Spinal cord (tissue), 10 donors: ENCODE results near the gene CIAO3. TPM values are rescaled to one million over a fixed set of nuclear protein-coding genes. Genes with fewer than 3 reads are reported as not detected.

Source experiments
- DNase-seq, 6 donors: peaks; one replicate each; pipeline versions ENCODE4 v3.0.0 to v3.0.0-alpha.2; 2013 to 2015; ENCODE audit warnings: low spot score in 6 of 6, low read depth in 4 of 6
- H3K27ac ChIP-seq: one replicate; pipeline ENCODE4 v1.5.1; 2013; ENCODE audit warnings: low read depth, low read length, control low read depth
- H3K27me3 ChIP-seq: one replicate; pipeline ENCODE4 v1.6.1; 2013; ENCODE audit warnings: low read length; ENCODE audit not compliant: control insufficient read depth, insufficient read depth
- H3K36me3 ChIP-seq: one replicate; pipeline ENCODE4 v1.6.1; 2013; ENCODE audit warnings: low read length; ENCODE audit not compliant: control insufficient read depth, insufficient read depth
- H3K4me1 ChIP-seq: one replicate; pipeline ENCODE4 v1.6.1; 2013; ENCODE audit warnings: low read length; ENCODE audit not compliant: control insufficient read depth, insufficient read depth
- H3K4me3 ChIP-seq: one replicate; pipeline ENCODE4 v1.5.1; 2013; ENCODE audit warnings: low read depth, low read length, control low read depth
- H3K9me3 ChIP-seq: one replicate; pipeline ENCODE4 v1.6.1; 2013; ENCODE audit warnings: low read length; ENCODE audit not compliant: control insufficient read depth, insufficient read depth
- WGBS: methylation state at CpG from one replicate; pipeline ENCODE4 v1.1.5; 2013; ENCODE audit warnings: missing lambda C conversion rate; ENCODE audit not compliant: insufficient coverage; 5-methylcytosine and 5-hydroxymethylcytosine counted together
- long read RNA-seq, 4 donors: transcript quantifications; one replicate each; lab custom pipeline, GENCODE V29; 2026
- polyA plus RNA-seq, 2 donors: library from polyadenylated mRNA; unstranded; fragments of 120-200 nt; gene quantifications; one replicate each; pipeline ENCODE4 v1.2.1, GENCODE V29; 2013; ENCODE audit not compliant: insufficient read length in 2 of 2
- total RNA-seq, 2 donors: library from RNA; depleted of rRNA in 1 of 2; stranded (reverse); fragments of 120-200 nt in 1 of 2; fragments of >200 nt in 1 of 2; gene quantifications; one replicate each; pipeline versions ENCODE4 v1.2.3 to v1.2.4, GENCODE V29; 2013 to 2014
- donor health status: healthy.

CIAO3 gene
- total RNA-seq (10 to 100 TPM; 29.9 to 47.9 TPM), polyA plus RNA-seq (10 to 100 TPM; 35.1 to 41.5 TPM)
- long read RNA-seq, donor 1, transcript CIAO3-201 (11 exons, 2,112 nt): major isoform, 10 of 15 reads
- long read RNA-seq, donor 1, partial matches to known transcripts: 0 of 15 reads
- long read RNA-seq, donor 1, other reads (novel, unspliced or antisense): 0 of 15 reads
- long read RNA-seq, donor 2, partial matches to known transcripts: 0 of 5 reads
- long read RNA-seq, donor 2, other reads (novel, unspliced or antisense): 0 of 5 reads
- long read RNA-seq, donor 3, partial matches to known transcripts: 0 of 4 reads
- long read RNA-seq, donor 3, other reads (novel, unspliced or antisense): 0 of 4 reads
- long read RNA-seq, donor 4, transcript CIAO3-201 (11 exons, 2,112 nt): major isoform, 7 of 17 reads
- long read RNA-seq, donor 4, partial matches to known transcripts: 5 of 17 reads
- long read RNA-seq, donor 4, other reads (novel, unspliced or antisense): 0 of 17 reads

- no peaks in the 10 kb centered on the region for H3K9me3 ChIP-seq
- WGBS: under 1% methylated on average over 79 of the region's 79 CpGs
- no peak within 1 kb of the TSS for H3K27ac ChIP-seq
- no peaks in the 10 kb centered on the region for H3K27me3 ChIP-seq
- peaks cover 18% of the 10 kb centered on the region for H3K4me1 ChIP-seq
- H3K4me3 ChIP-seq: peak within 1 kb of the TSS; percentile 89
- H3K36me3 ChIP-seq: peaks cover 36% of the 10 kb centered on the region
- DNase-seq: peak; percentile 70 to 96 (median 82)
These were observed at the start of gene CIAO3 for GRCh38 chr16:740764-741505. TSS of gene CIAO3 (minus strand) at chr16:740997. CDS start at chr16:740985, 12 bp downstream.

DNA sequence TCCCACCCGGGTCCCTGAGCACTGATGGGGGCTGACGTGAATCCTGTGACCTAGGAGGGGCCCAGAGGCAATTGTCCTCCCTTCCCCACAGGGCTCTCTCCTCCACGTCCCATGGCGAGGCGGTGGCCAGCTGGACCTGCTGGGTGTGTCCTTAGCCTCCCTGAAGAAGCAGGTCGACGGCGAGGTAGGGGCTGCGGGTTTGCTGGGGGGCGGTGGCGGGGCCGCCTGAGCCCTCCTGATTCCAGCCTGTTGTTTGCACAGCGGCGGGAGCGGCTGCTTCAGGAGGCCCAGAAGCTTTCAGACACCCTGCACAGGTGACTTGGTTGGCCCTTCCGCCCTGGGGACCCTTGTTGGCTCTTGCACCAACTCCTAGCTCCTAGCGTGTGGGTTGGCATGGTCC lies 49.3 kb upstream of the CIAO3 start:
- no peak for DNase-seq
- no peaks in the 10 kb centered on the region for H3K9me3 ChIP-seq
- H3K36me3 ChIP-seq: peaks cover 87% of the 10 kb centered on the region
- no peak overlapping the region for H3K4me3 ChIP-seq
- peaks cover 27% of the 10 kb centered on the region for H3K4me1 ChIP-seq
- 97% methylated on average over 17 of the region's 17 CpGs for WGBS
- H3K27me3 ChIP-seq: no peaks in the 10 kb centered on the region
- no peak overlapping the region for H3K27ac ChIP-seq

DNA sequence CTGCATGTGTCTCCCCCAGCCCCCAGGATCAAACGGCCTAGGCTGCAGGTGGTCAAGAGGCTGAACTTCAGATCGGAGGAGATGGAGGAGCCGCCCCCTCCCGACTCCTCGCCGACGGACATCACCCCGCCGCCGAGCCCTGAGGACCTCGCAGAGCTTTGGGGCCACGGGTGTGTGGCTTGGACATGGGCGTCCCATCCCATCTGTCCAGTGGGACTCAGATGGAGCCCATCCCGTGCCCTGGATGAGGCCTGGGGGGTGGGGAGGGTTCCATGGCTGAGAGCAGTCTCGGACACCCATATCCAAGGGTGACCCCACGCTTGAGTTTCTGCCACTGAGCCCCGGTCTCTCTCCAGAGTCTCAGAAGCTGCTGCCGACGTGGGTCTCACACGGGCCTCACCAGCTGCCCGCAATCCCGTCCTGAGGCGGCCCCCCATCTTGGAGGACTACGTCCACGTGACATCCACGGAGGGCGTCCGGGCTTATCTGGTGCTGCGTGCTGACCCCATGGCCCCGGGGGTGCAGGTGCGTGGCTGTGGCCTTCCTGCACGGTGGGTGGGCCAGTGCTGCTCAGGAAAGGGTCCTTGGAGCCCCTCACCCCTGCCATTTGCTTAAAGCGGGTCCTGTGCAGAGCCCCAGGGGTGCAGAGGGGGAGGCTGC lies 48.5 kb upstream of the CIAO3 start:
- no peaks in the 10 kb centered on the region for H3K27me3 ChIP-seq
- peak overlapping the region; percentile 65 for H3K4me3 ChIP-seq
- peaks cover 27% of the 10 kb centered on the region for H3K4me1 ChIP-seq
- no peak for DNase-seq
- H3K27ac ChIP-seq: no peak overlapping the region
- 69% methylated on average over 32 of the region's 33 CpGs for WGBS
- peaks cover 87% of the 10 kb centered on the region for H3K36me3 ChIP-seq
- H3K9me3 ChIP-seq: no peaks in the 10 kb centered on the region

GRCh38 chr16:788399-789126 lies 47.8 kb upstream of the CIAO3 start, which contains the start of gene CHTF18:
TSS of gene CHTF18 (plus strand) at chr16:788620. CDS start at chr16:788685, 65 bp downstream.
- no peak within 1 kb of the TSS for H3K27ac ChIP-seq
- peaks cover 85% of the 10 kb centered on the region for H3K36me3 ChIP-seq
- H3K9me3 ChIP-seq: no peaks in the 10 kb centered on the region
- H3K27me3 ChIP-seq: no peaks in the 10 kb centered on the region
- WGBS: under 1% methylated on average over 94 of the region's 97 CpGs
- peak within 1 kb of the TSS; percentile 65 for H3K4me3 ChIP-seq
- H3K4me1 ChIP-seq: peaks cover 27% of the 10 kb centered on the region
- DNase-seq: peak; percentile 72 to 98 (median 88)

DNA sequence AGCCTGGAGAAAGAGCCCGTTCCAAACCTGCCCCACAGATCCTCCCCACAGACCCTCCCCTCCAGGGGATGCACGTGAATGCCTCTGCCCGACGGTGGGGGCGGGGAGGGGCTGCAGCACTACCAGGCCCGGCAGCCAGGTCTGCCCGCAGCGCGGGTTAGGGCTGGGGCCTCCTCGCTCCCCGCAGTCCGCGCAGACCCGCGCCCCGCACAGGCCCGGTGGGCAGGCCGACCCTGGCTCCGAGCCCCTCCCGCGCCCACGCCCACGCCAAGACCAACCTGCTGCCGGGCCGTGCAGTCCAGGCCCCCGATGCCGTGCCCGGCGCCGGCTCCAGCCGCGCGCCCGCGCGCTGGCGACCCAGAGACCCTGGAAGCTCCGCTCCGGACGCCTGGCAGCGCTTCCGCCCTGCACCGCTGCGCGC lies 47.2 kb upstream of the CIAO3 start, which contains the start of gene RPUSD1:
Gene RPUSD1 (minus strand): TSS at position 404 of the 421 bp plus-strand sequence. CDS start 644 bp downstream, outside the sequence.
- DNase-seq: no peak
- H3K27me3 ChIP-seq: no peaks in the 10 kb centered on the region
- peak within 1 kb of the TSS; percentile 65 for H3K4me3 ChIP-seq
- H3K4me1 ChIP-seq: peaks cover 27% of the 10 kb centered on the region
- WGBS: 0% methylated on average over 45 of the region's 45 CpGs
- H3K9me3 ChIP-seq: no peaks in the 10 kb centered on the region
- H3K36me3 ChIP-seq: peaks cover 79% of the 10 kb centered on the region
- H3K27ac ChIP-seq: no peak within 1 kb of the TSS

GRCh38 chr16:787321-787966 lies 46.6 kb upstream of the CIAO3 start:
- Histone ChIP-seq H3K27me3 (no peaks in the 10 kb centered on the region), H3K36me3 (peaks cover 74% of the 10 kb centered on the region), H3K9me3 (no peaks in the 10 kb centered on the region), H3K27ac (no peak overlapping the region), H3K4me1 (peaks cover 29% of the 10 kb centered on the region), H3K4me3 (peak overlapping the region; percentile 49)
- WGBS: 46% methylated on average over 47 of the region's 47 CpGs
- DNase-seq: no peak

DNA sequence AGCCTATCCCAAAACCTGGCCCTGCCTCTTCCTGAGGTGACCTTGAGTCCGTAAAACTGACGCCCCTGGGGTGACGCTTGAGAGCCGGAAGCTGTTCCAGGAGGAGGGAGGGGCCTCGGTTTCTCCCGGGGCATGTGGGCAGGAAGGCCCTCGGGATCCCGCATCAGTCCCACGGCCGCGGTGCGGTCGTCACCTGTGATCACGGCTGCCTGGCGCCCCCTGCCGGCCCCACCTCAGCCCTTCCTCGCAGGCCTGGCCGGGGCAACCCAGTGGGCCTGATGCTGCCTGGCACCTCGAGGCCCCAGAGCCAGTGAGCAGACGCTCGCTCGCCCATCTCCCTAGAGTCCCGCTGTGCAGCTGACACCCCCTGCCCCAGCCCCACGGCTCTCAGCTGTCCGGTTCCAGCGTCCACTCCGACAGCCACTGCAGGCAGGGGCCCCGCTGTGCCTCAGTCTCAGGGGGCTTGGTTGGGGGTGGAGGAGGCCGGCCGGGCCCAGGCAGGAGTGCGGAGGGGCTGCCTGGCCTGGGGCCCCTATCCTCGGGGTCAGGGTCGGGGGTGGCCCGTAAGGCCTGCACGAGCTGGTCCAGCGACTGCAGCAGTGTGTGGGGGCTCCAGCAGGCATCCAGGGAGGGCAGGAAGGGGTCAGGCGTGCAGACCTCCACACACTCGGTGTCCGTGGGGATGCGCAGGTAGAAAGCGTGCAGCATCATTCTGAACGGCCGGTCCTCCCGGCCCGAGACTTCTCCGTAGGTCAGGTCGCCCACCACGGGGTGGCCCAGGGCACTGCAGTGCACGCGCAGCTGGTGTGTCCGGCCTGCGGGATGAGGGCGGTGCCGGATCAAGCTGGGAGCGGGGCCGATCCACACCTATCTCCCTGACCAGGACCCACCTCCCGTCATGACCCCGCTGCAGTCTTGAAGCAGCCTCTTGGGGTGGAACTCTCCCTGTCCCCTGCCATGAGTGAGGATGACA lies 45.1 kb upstream of the CIAO3 start:
- DNase-seq: peak in 2 of 6 donors; percentile 32 to 40
- H3K4me1 ChIP-seq: peaks cover 29% of the 10 kb centered on the region
- peaks cover 58% of the 10 kb centered on the region for H3K36me3 ChIP-seq
- WGBS: 63% methylated on average over 58 of the region's 58 CpGs
- no peak overlapping the region for H3K27ac ChIP-seq
- H3K4me3 ChIP-seq: no peak overlapping the region
- no peaks in the 10 kb centered on the region for H3K9me3 ChIP-seq
- no peaks in the 10 kb centered on the region for H3K27me3 ChIP-seq

DNA sequence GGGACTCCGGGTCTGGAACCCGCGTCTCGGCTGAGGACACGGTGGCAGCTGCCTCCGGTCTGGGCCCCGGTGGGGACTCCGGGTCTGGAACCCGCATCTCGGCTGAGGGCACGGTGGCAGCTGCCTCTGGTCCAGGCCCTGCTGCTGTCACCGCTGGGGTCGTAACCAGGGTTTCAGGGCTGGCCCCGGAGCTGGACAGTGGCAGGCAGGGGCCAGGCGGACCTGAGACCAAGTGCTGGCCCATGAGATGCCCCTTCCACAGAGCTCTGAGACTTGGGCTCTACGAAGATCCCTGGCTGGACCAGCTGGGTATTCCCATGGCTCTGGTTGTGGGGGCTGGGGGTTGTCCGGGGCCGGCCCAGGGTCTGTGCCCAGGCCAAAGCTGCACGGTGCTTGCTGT lies 43.6 kb upstream of the CIAO3 start:
- Histone ChIP-seq H3K4me3 (no peak overlapping the region), H3K36me3 (peaks cover 44% of the 10 kb centered on the region), H3K9me3 (no peaks in the 10 kb centered on the region), H3K27me3 (no peaks in the 10 kb centered on the region), H3K4me1 (peaks cover 26% of the 10 kb centered on the region), H3K27ac (no peak overlapping the region)
- DNase-seq: no peak
- 94% methylated on average over 19 of the region's 19 CpGs for WGBS
